ENCODE measurements around the gene PRPF4.

Gene PRPF4

DNA sequence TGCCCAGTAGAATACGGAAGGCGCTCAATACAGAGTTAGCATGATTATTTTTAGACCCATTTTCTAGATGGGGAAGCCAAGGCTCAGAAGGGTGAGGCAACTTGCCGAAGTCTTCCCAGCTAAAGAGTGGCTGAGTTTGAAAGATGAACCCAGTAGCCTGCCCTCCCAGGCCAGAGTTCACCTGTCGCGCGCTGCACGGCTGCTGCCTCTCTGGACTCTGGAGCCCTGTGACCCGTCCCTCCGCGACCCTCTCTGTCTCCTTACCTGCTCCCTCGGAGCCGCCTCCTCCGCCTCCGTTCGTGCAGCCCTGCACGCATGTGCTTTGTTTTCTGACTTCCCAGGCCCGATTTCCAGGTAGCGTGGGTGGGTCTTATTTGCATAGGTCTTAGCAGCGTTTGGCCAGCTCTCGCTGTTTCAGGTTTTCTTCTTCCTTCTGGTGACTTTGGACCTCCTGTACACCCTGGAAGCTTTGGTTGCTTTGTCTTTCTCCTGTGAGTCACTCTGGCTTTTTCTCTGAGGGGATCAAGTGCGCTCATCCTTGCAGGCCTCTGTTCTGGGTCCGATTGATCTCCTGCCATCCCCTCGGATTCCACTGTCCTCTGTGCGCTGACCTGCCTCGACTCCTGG, 27.4 kb downstream of the PRPF4 start, which contains the start of gene RNF183:
Gene RNF183 (minus strand): TSS at position 585 of the 627 bp plus-strand sequence. CDS start 5,192 bp downstream, outside the sequence.
- Histone ChIP-seq H3K9me3 (ENCODE audit: insufficient read depth, low read depth, low read length) (no peaks in the 10 kb centered on the region), H3K9ac (ENCODE audit: low read depth, low read length, poor library complexity, severe bottlenecking) (no peak within 1 kb of the TSS), H3K27me3 (ENCODE audit: insufficient read depth, low read length, poor library complexity, severe bottlenecking) (no peaks in the 10 kb centered on the region), H2AFZ (ENCODE audit: low read length) (no peak within 1 kb of the TSS), H3K4me3 (ENCODE audit: low read length, poor library complexity, severe bottlenecking) (no peak within 1 kb of the TSS), H4K20me1 (ENCODE audit: insufficient read depth, low read length, poor library complexity, severe bottlenecking) (no peaks in the 10 kb centered on the region), H3K36me3 (ENCODE audit: insufficient read depth, low read length) (no peaks in the 10 kb centered on the region), H3K4me1 (ENCODE audit: insufficient read depth, low read length, poor library complexity, severe bottlenecking) (no peaks in the 10 kb centered on the region), H3F3A (ENCODE audit: low read depth) (no peaks in the 10 kb centered on the region), H3K79me2 (ENCODE audit: insufficient read depth, low read length) (no peaks in the 10 kb centered on the region), H3K9me2 (replicated peaks; ENCODE audit: low read depth, low read length) (no peaks in the 10 kb centered on the region), H3K4me2 (ENCODE audit: low read depth, low read length, poor library complexity, severe bottlenecking) (no peak within 1 kb of the TSS)
- TF ChIP-seq EZH2phosphoT487 (IDR thresholded peaks at IDR 0.05; ENCODE audit: borderline replicate concordance) = no peak
- TF ChIP-seq, protein P1, sequence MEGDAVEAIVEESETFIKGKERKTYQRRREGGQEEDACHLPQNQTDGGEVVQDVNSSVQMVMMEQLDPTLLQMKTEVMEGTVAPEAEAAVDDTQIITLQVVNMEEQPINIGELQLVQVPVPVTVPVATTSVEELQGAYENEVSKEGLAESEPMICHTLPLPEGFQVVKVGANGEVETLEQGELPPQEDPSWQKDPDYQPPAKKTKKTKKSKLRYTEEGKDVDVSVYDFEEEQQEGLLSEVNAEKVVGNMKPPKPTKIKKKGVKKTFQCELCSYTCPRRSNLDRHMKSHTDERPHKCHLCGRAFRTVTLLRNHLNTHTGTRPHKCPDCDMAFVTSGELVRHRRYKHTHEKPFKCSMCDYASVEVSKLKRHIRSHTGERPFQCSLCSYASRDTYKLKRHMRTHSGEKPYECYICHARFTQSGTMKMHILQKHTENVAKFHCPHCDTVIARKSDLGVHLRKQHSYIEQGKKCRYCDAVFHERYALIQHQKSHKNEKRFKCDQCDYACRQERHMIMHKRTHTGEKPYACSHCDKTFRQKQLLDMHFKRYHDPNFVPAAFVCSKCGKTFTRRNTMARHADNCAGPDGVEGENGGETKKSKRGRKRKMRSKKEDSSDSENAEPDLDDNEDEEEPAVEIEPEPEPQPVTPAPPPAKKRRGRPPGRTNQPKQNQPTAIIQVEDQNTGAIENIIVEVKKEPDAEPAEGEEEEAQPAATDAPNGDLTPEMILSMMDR (conservative IDR thresholded peaks at IDR 0.05; ENCODE audit: low read length) = no peak

- no peak overlapping the region for H2AFZ ChIP-seq (ENCODE audit: low read length)
- no peaks in the 10 kb centered on the region for H3K36me3 ChIP-seq (ENCODE audit: insufficient read depth, low read length)
- no peak overlapping the region for H3K4me2 ChIP-seq (ENCODE audit: low read depth, low read length, poor library complexity, severe bottlenecking)
- no peaks in the 10 kb centered on the region for H3F3A ChIP-seq (ENCODE audit: low read depth)
- H3K79me2 ChIP-seq (ENCODE audit: insufficient read depth, low read length) = no peaks in the 10 kb centered on the region
- H3K27me3 ChIP-seq (ENCODE audit: insufficient read depth, low read length, poor library complexity, severe bottlenecking) = no peaks in the 10 kb centered on the region
- H3K9me2 ChIP-seq (replicated peaks; ENCODE audit: low read depth, low read length) = no peaks in the 10 kb centered on the region
- TF ChIP-seq, protein P1 (conservative IDR thresholded peaks at IDR 0.05; ENCODE audit: low read length) = no peak
- TF ChIP-seq EZH2phosphoT487 (IDR thresholded peaks at IDR 0.05; ENCODE audit: borderline replicate concordance) = no peak
- H4K20me1 ChIP-seq (ENCODE audit: insufficient read depth, low read length, poor library complexity, severe bottlenecking) = no peaks in the 10 kb centered on the region
- no peaks in the 10 kb centered on the region for H3K9me3 ChIP-seq (ENCODE audit: insufficient read depth, low read depth, low read length)
- no peak overlapping the region for H3K9ac ChIP-seq (ENCODE audit: low read depth, low read length, poor library complexity, severe bottlenecking)
- no peaks in the 10 kb centered on the region for H3K4me1 ChIP-seq (ENCODE audit: insufficient read depth, low read length, poor library complexity, severe bottlenecking)
- H3K4me3 ChIP-seq (ENCODE audit: low read length, poor library complexity, severe bottlenecking) = no peak overlapping the region
Observed at GRCh38 chr9:113306566-113306965, 31.1 kb downstream of the PRPF4 start.

DNA sequence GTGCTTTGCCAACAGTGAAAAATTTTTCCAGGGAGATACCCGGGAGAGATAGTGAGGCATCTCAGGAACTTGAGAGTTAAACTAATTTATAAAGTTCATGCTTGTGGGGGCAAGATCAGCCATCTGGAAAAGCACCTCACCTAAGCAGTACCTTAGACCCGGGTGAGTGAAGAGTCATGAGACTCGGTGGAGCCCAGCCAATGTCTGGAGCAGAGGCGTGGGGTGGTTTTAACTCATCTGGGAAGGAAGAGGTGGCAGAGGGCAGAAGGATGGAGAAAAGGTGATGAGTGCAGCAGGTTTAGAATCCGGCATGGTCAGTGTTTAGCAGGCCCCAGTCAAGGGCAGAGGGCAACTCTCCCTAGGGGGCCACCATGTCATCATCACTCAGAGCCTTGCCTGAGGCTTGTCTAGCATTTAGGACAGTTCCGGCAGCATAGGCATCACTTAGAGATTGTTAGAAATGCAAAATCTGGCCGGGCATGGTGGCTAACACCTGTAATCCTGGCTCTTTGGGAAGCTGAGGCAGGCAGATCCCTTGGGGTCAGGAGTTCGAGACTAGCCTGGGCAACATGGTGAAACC, 32.0 kb downstream of the PRPF4 start:
- H3K9me3 ChIP-seq (ENCODE audit: insufficient read depth, low read depth, low read length) = no peaks in the 10 kb centered on the region
- H3K79me2 ChIP-seq (ENCODE audit: insufficient read depth, low read length) = no peaks in the 10 kb centered on the region
- TF ChIP-seq, protein P1 (conservative IDR thresholded peaks at IDR 0.05; ENCODE audit: low read length) = no peak
- no peak for TF ChIP-seq EZH2phosphoT487 (IDR thresholded peaks at IDR 0.05; ENCODE audit: borderline replicate concordance)
- no peak overlapping the region for H3K4me3 ChIP-seq (ENCODE audit: low read length, poor library complexity, severe bottlenecking)
- no peaks in the 10 kb centered on the region for H3F3A ChIP-seq (ENCODE audit: low read depth)
- H3K36me3 ChIP-seq (ENCODE audit: insufficient read depth, low read length) = no peaks in the 10 kb centered on the region
- H3K4me1 ChIP-seq (ENCODE audit: insufficient read depth, low read length, poor library complexity, severe bottlenecking) = no peaks in the 10 kb centered on the region
- no peaks in the 10 kb centered on the region for H3K27me3 ChIP-seq (ENCODE audit: insufficient read depth, low read length, poor library complexity, severe bottlenecking)
- H3K9ac ChIP-seq (ENCODE audit: low read depth, low read length, poor library complexity, severe bottlenecking) = no peak overlapping the region
- H4K20me1 ChIP-seq (ENCODE audit: insufficient read depth, low read length, poor library complexity, severe bottlenecking) = no peaks in the 10 kb centered on the region
- H3K4me2 ChIP-seq (ENCODE audit: low read depth, low read length, poor library complexity, severe bottlenecking) = no peak overlapping the region
- no peak overlapping the region for H2AFZ ChIP-seq (ENCODE audit: low read length)
- no peaks in the 10 kb centered on the region for H3K9me2 ChIP-seq (replicated peaks; ENCODE audit: low read depth, low read length)
